A204.1 (cell line): ENCODE results near the gene PI4KA.

Experiments
- FAIRE-seq: peaks from 2 replicates; lab custom pipeline; 2012; peaks lifted over from hg19 to GRCh38; lab: Jason Lieb, UNC

Gene PI4KA

DNA sequence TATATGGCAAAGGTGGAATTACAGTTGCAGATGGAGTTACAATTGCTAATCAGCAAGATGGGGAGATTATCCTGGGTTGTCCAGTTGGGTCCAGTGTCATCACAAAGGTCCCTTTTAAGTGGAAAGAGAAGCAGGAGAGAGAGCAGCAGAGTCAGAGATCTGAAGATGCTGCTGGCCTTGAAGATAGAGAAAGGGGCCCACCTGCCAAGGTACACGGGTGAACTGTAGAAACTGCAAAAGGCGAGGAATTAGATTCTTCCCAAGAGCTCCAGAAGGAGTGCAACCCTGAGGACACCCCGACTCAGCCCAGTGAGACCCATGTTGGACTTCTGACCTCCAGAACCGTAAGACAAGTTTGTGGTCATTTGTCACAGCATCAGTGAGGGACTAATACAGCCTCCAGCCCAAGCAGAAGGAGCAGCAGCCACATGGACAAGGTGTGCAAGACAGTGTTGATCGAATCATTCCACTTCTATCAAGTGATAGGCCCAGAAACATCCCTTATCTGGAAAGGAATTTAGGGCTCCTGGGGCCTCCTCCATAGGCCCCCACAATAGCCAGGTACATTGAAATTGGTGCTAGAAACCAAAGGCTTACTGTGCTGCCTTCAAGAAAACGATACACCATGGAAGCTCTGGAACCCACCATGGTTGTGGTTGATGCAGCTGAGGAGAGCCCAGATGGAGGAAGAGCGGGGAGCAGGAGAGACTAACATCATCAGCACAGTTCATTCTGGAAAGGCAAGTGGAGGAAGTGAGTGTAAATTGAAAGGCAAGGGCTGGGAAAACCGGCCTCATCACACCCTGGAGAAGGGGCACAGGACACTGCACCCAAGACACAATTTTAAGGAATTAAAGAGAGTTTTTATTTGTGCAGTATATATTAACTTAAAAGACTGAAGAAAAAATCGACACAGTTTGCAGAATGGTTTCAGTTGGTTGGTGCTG lies 23.5 kb upstream of the PI4KA start:
- FAIRE-seq = no peak

DNA sequence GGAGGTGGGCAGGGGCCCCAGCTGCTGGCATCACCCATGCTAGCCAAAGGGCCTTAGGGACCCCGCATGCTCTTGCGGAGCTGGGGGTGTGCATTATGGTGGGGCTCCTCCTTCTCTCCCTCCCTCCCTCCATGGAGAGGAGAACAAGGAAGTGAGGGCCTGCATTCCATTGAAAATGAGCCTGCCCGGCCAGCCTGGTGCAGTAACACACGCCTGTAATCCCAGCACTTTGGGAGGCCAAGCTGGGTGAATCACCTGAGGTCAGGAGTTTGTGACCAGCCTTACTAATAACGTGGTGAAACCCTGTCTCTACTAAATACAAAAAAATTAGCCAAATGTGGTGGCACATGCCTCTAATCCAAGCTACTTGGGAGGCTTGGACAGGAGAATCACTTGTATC lies 22.6 kb upstream of the PI4KA start:
- FAIRE-seq = no peak

DNA sequence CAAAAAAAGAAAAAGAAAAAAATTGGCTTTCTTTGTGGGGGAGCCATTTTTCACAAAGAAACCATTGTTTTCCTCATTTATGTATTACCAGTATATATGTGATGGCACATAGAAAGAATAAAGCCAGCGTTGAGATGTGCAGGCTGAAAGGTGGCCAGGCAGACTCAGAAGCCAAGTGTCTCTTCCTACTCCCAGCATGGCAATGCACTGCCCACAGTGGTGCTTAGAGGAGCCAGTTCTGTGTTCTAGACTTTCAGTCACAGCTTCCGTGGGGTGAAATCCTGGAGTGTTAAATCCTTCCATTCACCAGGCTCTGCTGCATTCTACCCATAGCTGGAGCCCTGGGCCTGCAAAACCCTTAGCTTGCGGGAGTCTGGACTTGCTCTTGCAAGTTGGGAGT lies 19.1 kb upstream of the PI4KA start:
- no peak for FAIRE-seq

DNA sequence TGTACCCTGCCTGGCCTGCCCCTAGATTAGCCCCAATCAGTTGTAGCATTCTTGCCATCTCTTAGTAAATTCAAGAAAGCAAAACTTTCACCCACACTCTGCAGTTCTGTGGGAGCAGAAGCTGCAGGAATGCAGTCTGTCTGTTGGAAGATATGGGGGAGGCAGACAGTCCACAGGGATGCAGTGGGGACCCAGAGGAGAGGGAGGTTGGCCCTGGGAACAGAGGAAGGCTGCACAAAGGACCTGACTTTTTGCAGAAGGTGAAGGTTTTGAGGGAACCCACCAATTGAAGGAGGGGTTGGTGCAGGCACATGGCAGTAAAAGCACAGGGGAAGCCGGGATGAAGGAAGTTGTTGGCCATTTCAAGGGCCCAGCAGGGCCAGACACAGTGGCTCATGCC lies 16.7 kb upstream of the PI4KA start:
- FAIRE-seq = no peak

DNA sequence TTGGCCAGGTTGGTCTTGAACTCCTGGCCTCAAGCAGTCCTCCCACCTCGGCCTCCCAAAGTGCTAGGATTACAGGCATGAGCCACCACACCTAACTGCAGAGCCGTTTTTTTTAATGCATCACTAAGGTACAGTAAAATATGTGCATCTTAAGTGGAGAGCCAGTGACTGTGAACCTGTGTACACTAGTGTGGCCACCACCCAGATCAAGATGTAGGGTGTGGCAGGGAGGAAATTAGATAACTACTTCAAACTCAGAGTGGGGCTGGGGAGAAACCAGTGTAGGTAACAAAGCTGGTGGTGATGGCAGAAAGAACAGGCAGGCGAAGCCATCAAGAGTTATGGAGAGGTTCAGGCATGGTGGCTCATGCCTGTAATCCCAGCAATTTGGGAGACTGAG lies 14.6 kb upstream of the PI4KA start:
- FAIRE-seq = no peak

DNA sequence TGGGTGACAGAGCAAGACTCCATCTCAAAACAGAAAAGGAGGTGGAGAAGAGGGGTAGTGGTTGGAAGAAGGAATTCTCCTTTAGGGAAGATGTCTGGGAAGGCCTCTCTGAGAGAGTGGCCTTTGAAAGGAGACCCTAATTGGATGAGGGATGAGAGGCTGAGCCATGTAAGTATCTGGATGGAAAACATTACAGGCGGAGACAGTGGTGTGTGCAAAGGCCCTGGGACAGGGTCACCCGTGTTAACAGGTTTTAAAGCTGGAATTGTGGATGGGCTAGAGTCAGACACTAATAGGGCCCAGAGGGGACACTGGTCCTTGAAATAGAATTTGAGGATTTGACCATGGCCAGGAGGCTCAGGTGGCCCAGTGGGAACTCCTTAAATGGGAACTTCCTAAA lies 10.6 kb upstream of the PI4KA start:
- FAIRE-seq = no peak

DNA sequence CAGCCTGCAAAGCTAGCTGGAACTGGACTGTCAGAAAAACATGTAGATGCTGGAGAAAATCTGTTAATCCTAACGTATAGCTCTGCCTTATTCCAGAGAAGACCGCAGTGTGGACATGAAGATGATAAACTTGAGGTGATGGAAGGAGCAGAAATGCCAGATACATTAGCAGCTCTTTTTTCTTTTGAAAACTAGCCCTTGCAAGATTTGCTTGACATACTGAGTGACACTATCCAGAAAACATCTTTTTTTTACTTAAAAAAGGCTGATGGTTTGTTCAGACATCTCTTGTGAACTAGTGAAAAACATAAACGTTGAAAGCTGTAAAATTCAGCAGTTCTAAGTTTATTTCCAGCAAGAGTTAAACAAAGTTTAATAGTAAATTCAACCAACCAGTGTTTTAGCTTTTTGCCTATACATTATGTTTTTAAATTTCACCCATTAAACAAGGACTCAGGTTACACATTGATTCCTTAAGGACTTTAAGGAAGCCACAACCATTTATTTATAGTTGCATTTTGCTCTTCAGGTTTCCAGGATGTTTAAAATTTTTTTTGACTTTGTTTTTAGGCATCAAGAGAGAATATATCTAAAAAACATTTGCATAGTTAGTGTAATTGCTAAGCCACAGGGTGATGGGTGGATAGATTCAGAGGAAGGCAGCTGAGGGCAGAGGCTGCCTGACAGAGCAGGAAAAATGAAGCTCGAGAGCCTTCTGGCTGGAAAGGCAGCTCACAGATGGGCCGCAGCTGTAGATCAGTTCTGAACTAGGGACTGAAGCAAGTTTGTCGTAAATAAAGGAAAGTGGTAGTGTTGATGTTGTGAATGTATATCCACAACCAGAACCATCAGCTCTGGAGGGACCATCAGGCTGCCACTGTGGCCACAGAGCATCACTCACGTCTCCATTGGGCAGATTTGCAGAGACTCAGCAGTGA lies 9.7 kb upstream of the PI4KA start:
- no peak for FAIRE-seq

DNA sequence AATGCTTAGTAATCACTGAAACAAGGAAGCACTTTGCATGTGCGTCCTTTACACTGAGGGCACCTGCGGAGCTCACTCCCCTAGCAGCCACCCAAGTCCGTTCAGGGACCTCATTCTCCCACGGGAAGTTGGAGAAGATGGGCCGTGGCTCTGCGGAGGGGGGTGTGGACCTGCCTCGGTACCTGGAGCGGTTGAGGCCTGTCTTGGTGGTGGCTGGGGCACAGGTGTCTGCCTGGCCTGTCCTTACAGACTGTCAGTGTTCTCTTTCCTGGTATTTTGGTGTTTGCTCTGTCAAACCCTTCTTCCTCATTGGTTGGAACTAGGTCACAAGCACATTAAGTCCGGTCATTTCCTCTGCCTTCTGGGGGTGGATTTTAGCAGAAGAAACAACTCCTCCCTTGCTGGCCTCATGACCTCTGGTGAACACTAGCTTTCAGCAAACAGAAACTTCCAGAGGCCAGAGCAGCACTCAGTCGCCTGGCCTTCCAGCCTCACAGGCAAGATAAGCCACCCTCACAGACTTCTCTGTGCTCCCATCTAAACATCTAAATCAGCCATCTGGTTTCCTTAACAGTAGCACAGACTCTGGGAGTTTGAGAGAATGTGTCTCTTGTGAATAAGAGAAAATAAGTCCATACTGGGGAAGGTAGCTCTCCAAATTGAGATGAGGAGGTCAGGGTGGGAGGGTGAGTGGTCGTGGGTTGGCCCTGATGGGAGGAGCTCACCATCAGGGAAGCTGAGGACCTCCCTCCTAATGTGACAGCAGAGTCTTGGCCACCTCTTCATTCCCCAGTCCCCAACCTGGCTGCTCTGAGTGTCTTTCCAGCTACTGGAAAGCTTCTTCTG lies 8.8 kb upstream of the PI4KA start:
- FAIRE-seq = no peak

DNA sequence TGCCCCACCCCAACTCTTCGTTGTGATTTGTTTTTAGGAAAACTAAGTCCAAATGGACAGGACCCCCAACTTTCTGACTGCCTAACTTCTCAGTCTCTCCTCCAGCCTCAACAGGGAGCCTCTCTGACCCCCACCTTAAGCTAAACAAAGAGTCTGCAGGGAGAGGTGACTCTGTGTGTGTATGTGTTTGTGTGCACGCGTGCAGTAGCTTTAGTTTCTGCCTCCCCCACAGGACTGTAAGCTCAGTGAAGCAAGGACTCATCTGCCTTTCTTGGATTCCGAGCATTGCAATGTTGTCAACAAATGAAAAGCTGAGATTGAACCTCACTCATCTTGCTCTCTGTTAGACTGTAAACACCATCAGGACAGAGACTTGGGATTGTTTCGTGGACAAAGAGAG lies 8.1 kb upstream of the PI4KA start:
- FAIRE-seq = no peak

DNA sequence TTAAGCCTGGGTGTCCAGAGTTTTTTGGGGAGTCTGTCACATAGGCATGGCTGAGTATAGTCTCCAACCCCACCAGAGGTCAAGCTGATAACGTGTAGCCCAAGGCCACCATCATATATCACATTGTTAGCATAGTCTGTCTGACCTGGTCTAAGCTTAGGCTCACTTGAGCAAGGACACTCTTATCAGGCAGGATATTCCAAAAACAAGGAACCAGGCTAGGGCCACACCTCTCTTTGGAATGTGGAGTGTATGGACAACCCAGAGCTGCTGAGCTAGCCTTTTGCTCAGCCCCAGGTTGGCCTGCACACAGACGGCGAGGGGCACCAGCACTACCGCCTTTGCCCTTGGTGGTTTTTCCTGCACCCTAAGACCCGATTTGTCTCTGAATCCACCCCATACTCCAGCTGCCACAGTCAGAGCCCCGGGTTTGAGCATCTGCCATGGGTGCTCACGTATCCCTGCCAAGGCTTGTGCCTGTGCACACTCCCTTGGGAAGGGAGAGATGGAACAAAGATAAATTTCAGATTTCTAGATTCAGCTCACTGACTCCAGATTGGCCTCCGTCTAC lies 7.3 kb upstream of the PI4KA start:
- FAIRE-seq = no peak

DNA sequence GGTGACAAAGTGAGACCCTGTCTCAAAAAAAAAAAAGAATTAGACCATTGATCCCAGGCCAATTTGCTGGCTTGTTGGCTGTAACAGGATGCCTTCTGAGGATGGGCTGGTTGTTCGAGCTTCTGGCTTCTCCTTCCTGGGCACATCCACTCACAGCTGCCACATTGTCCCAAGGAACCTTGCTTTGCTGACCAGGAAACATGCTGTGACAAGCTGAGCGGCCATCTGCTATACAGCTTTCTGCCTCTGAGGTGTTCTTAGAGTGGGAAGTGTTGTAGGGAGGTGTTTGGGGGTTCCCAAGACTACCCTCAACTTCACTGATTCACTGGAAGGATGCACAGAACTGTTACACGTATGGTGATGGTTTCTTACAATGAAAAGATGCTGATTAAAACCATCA lies 6.7 kb upstream of the PI4KA start:
- FAIRE-seq = no peak

DNA sequence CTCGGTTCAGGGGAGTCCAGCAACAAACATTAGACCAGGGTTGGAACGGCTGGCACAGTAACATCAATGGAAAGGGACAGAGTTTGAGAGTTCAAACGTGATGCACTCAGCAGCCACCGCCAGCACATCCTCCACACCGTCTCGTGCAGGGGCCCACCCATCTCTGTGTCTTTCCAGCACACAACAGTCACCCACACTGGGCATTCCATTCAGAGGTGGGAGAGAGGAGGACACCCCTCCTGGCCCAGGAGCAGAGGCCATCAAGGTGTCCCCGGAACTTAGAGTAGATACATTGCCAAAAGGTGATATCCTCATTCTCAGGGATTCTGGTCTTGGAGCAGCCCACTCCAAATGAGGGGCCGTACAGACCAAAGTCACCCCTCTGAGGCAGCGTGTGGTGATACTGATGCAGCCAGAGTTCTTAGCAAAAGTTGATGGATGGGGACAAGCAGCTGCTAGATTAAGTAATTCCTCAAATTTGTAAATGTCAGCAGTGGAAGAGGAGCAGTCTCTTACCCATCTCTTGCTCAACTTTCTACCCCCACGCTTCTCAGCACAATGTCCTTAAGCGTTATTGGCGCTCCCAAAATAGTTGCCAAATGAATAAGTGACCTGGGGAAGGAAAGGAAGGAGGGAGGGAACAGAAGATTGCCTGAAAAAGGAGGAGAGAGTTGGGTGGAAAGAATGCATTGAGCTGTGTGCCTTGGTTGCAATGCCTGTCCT lies 5.7 kb upstream of the PI4KA start:
- no peak for FAIRE-seq

DNA sequence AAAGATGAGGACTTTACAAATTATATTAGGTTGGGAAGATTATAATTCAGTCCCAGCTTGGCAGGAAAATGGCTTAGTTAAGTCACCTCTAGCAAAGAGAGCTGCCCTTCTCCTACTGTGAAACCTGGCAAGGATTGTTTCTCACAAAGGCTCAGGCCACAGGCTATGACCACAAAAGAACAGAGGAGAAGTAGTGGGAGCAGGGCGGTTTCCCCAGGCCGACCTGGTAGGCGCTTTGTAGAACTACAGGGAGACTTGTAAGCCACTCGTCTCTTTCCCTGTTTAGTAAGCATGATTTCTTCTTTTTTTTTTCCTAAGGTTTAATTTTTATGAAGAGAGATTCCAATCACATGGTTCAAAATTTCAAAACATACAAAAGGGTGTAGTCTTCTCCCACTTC lies 4.8 kb upstream of the PI4KA start:
- FAIRE-seq = no peak

DNA sequence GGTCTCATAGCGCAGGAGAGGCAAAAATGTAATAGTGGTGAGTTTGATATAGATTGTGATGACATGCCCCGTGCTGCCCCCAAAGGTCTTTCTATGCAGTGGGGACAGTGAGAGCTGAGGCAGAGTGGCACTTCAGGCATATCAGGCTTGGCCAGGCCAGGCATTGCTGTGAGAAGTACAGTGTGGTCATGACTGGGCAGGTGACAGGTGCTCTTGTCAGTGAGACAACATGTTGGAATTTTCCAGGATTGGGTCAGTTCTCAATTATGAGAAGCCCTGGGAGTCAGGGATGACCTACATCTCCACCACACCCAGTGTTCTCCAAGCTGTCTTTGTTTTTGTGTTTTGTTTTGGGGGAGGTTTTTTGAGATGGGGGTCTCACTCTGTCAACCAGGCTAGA lies 3.9 kb upstream of the PI4KA start:
- no peak for FAIRE-seq

DNA sequence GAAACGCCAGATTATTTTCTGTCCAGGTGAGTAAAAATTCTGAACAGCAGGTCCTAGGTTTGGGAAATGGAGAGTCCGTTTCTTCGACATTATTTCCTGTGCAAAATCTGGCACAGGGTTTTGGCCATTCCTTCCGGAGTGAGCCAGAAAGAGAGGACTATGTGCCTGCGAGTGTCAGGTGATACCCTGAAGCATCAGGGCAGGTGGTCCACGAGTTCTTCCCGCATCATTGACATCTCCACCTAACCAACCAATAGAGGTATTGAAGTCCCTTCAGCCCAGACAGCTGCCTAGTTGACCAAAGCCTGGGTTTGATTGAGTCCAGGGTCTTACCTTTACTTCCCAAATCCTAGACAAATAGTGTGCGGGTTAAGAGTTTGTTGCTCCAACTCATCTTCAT lies 1.0 kb upstream of the PI4KA start:
- no peak for FAIRE-seq

DNA sequence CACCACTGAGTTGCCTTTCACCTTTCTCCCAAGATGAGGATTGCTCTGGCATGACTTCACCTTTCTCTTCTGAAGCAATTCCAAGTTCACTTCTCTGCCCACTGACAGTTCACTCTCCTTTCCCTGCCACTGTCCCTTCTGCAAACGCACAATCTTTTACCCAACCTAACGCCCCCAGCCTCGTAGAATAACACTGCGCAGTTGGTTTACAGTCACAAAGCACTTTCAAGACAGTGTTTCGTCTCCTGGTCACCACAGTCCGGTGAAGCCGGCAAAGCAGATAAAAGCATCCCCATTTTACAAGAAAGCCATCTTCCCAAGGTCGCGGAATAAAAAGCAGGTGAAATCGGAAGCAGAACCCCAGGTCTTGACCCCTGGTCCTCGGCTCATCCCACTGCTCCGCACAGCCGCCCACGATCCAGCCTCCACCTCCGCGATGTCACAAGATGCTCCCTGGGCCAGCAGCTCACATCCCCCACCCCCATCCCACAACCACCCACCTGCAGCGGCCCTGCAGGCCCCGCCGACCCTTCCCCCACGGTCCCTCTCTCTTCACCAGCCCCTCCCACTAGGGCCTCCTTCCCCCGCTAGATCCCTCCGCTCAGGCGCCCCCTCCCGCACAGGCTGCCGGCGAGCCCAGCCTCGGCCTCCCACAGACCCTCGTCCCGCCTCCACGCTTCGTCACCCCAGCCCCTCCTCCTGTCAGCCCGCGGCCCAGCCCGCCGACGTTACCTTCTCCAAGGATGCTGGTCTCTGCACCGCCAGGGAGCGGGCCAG lies 585 bp downstream of the PI4KA start:
- FAIRE-seq = no peak

DNA sequence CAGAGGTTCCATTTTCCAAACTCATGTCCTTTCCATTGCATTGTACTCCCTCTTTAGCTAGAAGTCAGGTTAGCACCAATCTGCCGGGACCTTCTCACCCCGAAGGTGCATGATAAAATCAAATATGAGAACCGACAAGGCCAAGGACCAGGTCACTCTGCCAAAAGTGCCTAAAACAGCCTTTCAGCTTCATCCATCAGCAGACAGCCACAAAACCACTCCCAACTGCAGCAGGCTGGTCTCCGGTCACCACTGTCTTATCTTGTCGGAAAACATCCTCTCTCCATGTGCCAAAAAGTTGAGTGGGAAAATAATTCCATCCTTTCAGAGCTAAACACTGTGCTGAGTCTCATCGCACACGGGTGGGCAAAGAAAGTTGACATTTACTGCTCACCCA lies 1.4 kb downstream of the PI4KA start:
- no peak for FAIRE-seq

DNA sequence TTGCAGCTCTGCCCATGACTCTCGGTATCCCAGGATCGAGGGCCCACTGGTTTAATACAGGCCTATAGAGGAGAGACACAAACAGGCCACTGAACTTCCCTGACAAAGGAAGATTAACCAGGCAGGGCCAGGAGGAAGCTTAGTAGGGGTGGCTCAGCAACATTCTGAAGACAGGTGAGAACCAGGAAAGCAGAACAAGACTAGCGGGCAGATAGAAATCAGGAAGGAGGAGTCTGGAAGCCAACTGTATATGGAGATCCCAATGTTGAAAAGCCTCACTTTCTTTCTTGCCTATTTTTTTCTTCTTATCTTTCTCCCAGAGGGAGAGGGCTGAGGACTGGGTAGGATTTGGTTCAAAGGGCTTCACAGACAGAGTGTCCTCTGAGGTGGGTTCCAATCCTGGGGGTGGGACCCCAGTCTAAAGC lies 5.4 kb downstream of the PI4KA start:
- no peak for FAIRE-seq

DNA sequence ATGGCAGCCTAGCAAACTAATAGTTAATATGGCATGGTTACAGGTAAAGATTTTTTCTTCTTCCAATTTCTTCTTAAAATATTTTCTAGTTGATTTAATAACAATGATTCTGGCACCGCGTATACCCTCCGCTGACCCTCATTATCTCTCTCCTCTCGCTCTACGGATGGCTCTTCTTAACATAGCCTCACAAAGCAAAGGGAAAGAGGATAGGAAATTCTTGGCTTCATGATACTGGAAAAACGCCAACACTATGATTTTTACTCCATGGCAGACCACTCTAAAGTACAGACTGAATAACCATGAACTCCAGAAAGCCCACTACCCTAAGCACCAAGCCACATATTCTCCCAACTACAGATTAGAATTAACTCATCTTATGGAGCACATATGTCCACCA lies 6.1 kb downstream of the PI4KA start:
- FAIRE-seq = no peak

DNA sequence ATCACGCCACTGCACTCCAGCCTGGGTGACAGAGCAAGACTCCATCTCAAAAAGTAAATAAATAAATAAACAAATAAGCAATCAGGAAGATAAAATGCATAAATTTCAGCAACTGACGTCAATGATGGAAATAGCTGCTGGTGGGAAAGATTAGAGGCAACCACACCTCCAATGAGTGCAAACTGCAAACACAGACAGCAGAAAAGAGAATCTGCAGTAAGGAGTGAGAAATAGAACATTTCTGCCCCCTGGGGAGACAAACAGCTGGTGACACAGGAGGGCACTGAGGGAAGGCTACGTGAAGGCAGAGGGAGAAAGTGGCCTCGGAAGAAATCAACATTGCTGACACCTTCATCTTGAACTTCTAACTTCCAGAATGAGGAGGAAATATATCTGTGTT lies 6.5 kb downstream of the PI4KA start:
- no peak for FAIRE-seq
